GM12878 (cell line): ENCODE measurements around the gene GAK. TPM values are rescaled to one million over a fixed set of nuclear protein-coding genes. Genes with fewer than 3 reads are reported as not detected.
A peak's percentile ranks its signal among the peaks of the same experiment; 100 is the strongest.

Experiments used
- ATAC-seq: fragments of 200-7000 bp; cut with Tn5 transposase; 3 replicates; pipeline ENCODE4 v1.9.1; 2020; ENCODE audit warnings: mild to moderate bottlenecking, moderate library complexity
- BruUV-seq: library from RNA; stranded (reverse); fragments of 400-500 nt; replicated peaks from 2 replicates; lab custom pipeline; 2021; lab: Mats Ljungman, UMichigan
- CTCF ChIA-PET: fragments of 300-600 bp; sonication (Branson Sonifier 250); formaldehyde crosslinking; extraction: SDS; loops from one replicate; lab custom pipeline; 2021; ENCODE audit warnings: inconsistent platforms; lab: Yijun Ruan, JAX
- POLR2A ChIA-PET: fragments of 350-600 bp; formaldehyde crosslinking; extraction: SDS; loops from one replicate; lab custom pipeline; 2021; ENCODE audit warnings: inconsistent platforms; lab: Charles Lee
- RAD21 ChIA-PET: fragments of 300-600 bp; sonication (Branson Sonifier 250); formaldehyde crosslinking; loops from one replicate; lab custom pipeline; 2023; ENCODE audit warnings: antibody characterized with exemption; ENCODE audit not compliant: unreplicated experiment; lab: Charles Lee
- SMC1A ChIA-PET: fragments of 300-600 bp; sonication (Branson Sonifier 250); formaldehyde crosslinking; loops from one replicate; lab custom pipeline; 2023; ENCODE audit not compliant: unreplicated experiment, uncharacterized antibody; lab: Charles Lee
- DNase-seq: peaks from one replicate; pipeline ENCODE4 v3.0.0-alpha.2; 2011; ENCODE audit warnings: low read depth, low spot score
- FAIRE-seq: peaks from 3 replicates; lab custom pipeline; 2011; peaks lifted over from hg19 to GRCh38; lab: Jason Lieb, UNC
- H2AFZ ChIP-seq: 2 replicates; pipeline ENCODE4 v1.6.0; 2011; ENCODE audit warnings: low read depth, low read length, control low read depth; ENCODE audit not compliant: control insufficient read depth
- H3K27ac ChIP-seq: 2 replicates; pipeline ENCODE4 v1.5.1; 2011; ENCODE audit warnings: control low read depth; ENCODE audit not compliant: control insufficient read depth, insufficient read depth
- H3K27me3 ChIP-seq, 2 experiments: replicated peaks in 1 of 2; 2 replicates each; pipeline versions ENCODE4 v1.6.0 to v1.6.1; 2011; ENCODE audit warnings: low read length in 1 of 2; ENCODE audit not compliant: control insufficient read depth in 2 of 2, insufficient read depth in 2 of 2
- H3K36me3 ChIP-seq, 2 experiments: 2 replicates each; pipeline ENCODE4 v1.5.1; 2011; ENCODE audit warnings: low read length in 1 of 2; ENCODE audit not compliant: control insufficient read depth in 2 of 2, insufficient read depth in 2 of 2
- H3K4me1 ChIP-seq: 2 replicates; pipeline ENCODE4 v1.6.1; 2011; ENCODE audit warnings: mild to moderate bottlenecking, low read length, moderate library complexity, mixed read lengths; ENCODE audit not compliant: control insufficient read depth, insufficient read depth
- H3K4me2 ChIP-seq: 2 replicates; pipeline ENCODE4 v1.6.0; 2011; ENCODE audit warnings: control low read depth; ENCODE audit not compliant: control insufficient read depth, insufficient read depth
- H3K4me3 ChIP-seq: fragments of 200-600 bp; sonication (generic); 2 replicates; pipeline ENCODE4 v1.5.1; 2016
- H3K79me2 ChIP-seq: 2 replicates; pipeline ENCODE4 v1.6.0; 2011; ENCODE audit warnings: low read length; ENCODE audit not compliant: control insufficient read depth, insufficient read depth
- H3K9ac ChIP-seq: 2 replicates; pipeline ENCODE4 v1.8.0; 2011; ENCODE audit warnings: low read length, control low read depth, mixed read lengths; ENCODE audit not compliant: control insufficient read depth, insufficient read depth
- H3K9me3 ChIP-seq: replicated peaks from 3 replicates; pipeline ENCODE4 v1.5.1; 2011; ENCODE audit warnings: mild to moderate bottlenecking, low read length; ENCODE audit not compliant: control insufficient read depth, insufficient read depth
- H4K20me1 ChIP-seq: 2 replicates; pipeline ENCODE4 v1.6.0; 2011; ENCODE audit not compliant: control insufficient read depth, insufficient read depth
- BRCA1 ChIP-seq: IDR thresholded peaks from 2 replicates; pipeline ENCODE4 v1.6.1; 2011; ENCODE audit warnings: low read depth, low read length, improper control_type of control experiment
- CHD2 ChIP-seq: IDR thresholded peaks from 2 replicates; pipeline ENCODE4 v1.6.1; 2011; ENCODE audit warnings: low read depth, low read length, improper control_type of control experiment, borderline replicate concordance
- ETV6 ChIP-seq, 2 experiments: fragments of 450-650 bp in 1 of 2; IDR thresholded peaks in 1 of 2; conservative IDR thresholded peaks in 1 of 2; 2 replicates each; pipeline ENCODE4 v1.6.1; 2014; ENCODE audit warnings: antibody characterized with exemption in 1 of 2, borderline replicate concordance in 1 of 2, low read depth in 1 of 2, mild to moderate bottlenecking in 1 of 2, moderate library complexity in 1 of 2
- IRF3 ChIP-seq: fragments of 450-650 bp; IDR thresholded peaks from 2 replicates; pipeline ENCODE4 v1.6.1; 2014; ENCODE audit warnings: mild to moderate bottlenecking
- IRF4 ChIP-seq: IDR thresholded peaks from 2 replicates; pipeline ENCODE4 v1.6.1; 2011; ENCODE audit warnings: low read depth, low read length
- MYB ChIP-seq: fragments of 150-350 bp; IDR thresholded peaks from 2 replicates; pipeline ENCODE4 v1.6.1; 2014; ENCODE audit warnings: mild to moderate bottlenecking, low read depth, low read length, borderline replicate concordance
- POLR2A ChIP-seq: IDR thresholded peaks from 2 replicates; pipeline ENCODE4 v1.6.1; 2011; ENCODE audit warnings: low read depth, mild to moderate bottlenecking, low read length
- RFX5 ChIP-seq: IDR thresholded peaks from 2 replicates; pipeline ENCODE4 v1.6.1; 2011; ENCODE audit warnings: low read depth, low read length, improper control_type of control experiment
- STAT1 ChIP-seq: fragments of 450-650 bp; conservative IDR thresholded peaks from 2 replicates; pipeline ENCODE4 v1.6.1; 2014; ENCODE audit warnings: antibody characterized with exemption, mild to moderate bottlenecking
- TARDBP ChIP-seq: IDR thresholded peaks from 2 replicates; pipeline ENCODE4 v1.6.1; 2016; ENCODE audit warnings: borderline replicate concordance
- ZNF24 ChIP-seq: fragments of 450-650 bp; IDR thresholded peaks from 2 replicates; pipeline ENCODE4 v1.6.1; 2017; ENCODE audit warnings: antibody characterized with exemption, mild to moderate bottlenecking
- WGBS: methylation state at CpG from one replicate; pipeline ENCODE4 v1.1.6; 2016; ENCODE audit warnings: low lambda C conversion rate; ENCODE audit not compliant: insufficient replicate concordance, insufficient coverage; ENCODE audit errors: missing lambda C conversion rate; 5-methylcytosine and 5-hydroxymethylcytosine counted together
- in situ Hi-C: fragments of 300-500 bp; cut with MboI; formaldehyde crosslinking; loops from 9 replicates; pipeline ENCODE4 v1.14.3; 2018; ENCODE audit warnings: mixed read lengths
- intact Hi-C: fragments of 100-400 bp; cut with micrococcal nuclease; formaldehyde crosslinking; loops from one replicate; pipeline ENCODE4 v1.14.2; 2022; ENCODE audit not compliant: unreplicated experiment
- polyA plus RNA-seq, 11 experiments: library from polyadenylated mRNA; depleted of rRNA in 4 of 11; unstranded in 6 of 11; stranded (reverse) in 5 of 11; fragments of >200 nt; fragmentation: Nextera tagmentation in 4 of 11; fragmentation: Illumina TruSeq in 1 of 11; extraction: Ambion mirVana in 4 of 11; extraction: Trizol in 1 of 11; gene quantifications; 1 replicate in 1 of 11; 2 replicates in 10 of 11; pipeline versions ENCODE4 v1.2.1 to v1.2.3, GENCODE V29; 2011 to 2016; ENCODE audit warnings: inconsistent platforms in 2 of 11, missing spikeins in 2 of 11, low read depth in 1 of 11
- total RNA-seq, 4 experiments: library from RNA; depleted of rRNA in 3 of 4; stranded (reverse); fragments of >200 nt in 3 of 4; fragmentation: Illumina TruSeq in 1 of 4; extraction: Trizol in 1 of 4; gene quantifications; 2 replicates each; pipeline versions ENCODE4 v1.2.1 to v1.2.3, GENCODE V29; 2013 to 2021
- TF ChIP-seq, protein P1 (sequence below): fragments of 150-350 bp; IDR thresholded peaks from 2 replicates; pipeline ENCODE4 v1.6.1; 2016; ENCODE audit warnings: low read depth, low read length
- TF ChIP-seq, protein P2 (sequence below): IDR thresholded peaks from 2 replicates; pipeline ENCODE4 v1.6.1; 2011; ENCODE audit warnings: borderline replicate concordance, low read depth, mild to moderate bottlenecking, moderate library complexity, low read length; ENCODE audit not compliant: insufficient read depth, poor library complexity, severe bottlenecking
- TF ChIP-seq, protein P3 (sequence below): fragments of 450-650 bp; IDR thresholded peaks from 2 replicates; pipeline ENCODE4 v1.6.1; 2017; ENCODE audit warnings: mild to moderate bottlenecking, moderate library complexity

Gene GAK
- total and polyA plus RNA-seq, 10 of the 15 experiments (the other 5 are each of a cell fraction or from before 2014, with no cell fraction given): 0.82 to 127 (median 53.8) TPM

- no peaks in the 10 kb centered on the region for H3K4me1 ChIP-seq
- no peak overlapping the region for H2AFZ ChIP-seq
- no peak overlapping the region for H3K4me2 ChIP-seq
- no peak for DNase-seq
- no peak overlapping the region for H3K27ac ChIP-seq
- WGBS: 91% methylated on average over 15 of the region's 15 CpGs
- no peaks in the 10 kb centered on the region for H3K79me2 ChIP-seq
- peaks cover 36 to 43% of the 10 kb centered on the region in 2 experiments for H3K36me3 ChIP-seq
- CTCF ChIA-PET: no interaction called here
- no peak for FAIRE-seq
- RAD21 ChIA-PET: no interaction called here
- H3K9me3 ChIP-seq: no peaks in the 10 kb centered on the region; the same call in 2 of the 3 replicates
- intact Hi-C loops (no loop called here), in situ Hi-C loops (no loop called here)
- SMC1A ChIA-PET: no interaction called here
- no TSS peak for BruUV-seq
- H3K27me3 ChIP-seq: no peaks in the 10 kb centered on the region
- no peak overlapping the region for H3K9ac ChIP-seq
- H3K4me3 ChIP-seq: no peak overlapping the region
- POLR2A ChIA-PET: no interaction called here
- H4K20me1 ChIP-seq: no peaks in the 10 kb centered on the region
- no peak for ATAC-seq
- TF ChIP-seq, protein P1, sequence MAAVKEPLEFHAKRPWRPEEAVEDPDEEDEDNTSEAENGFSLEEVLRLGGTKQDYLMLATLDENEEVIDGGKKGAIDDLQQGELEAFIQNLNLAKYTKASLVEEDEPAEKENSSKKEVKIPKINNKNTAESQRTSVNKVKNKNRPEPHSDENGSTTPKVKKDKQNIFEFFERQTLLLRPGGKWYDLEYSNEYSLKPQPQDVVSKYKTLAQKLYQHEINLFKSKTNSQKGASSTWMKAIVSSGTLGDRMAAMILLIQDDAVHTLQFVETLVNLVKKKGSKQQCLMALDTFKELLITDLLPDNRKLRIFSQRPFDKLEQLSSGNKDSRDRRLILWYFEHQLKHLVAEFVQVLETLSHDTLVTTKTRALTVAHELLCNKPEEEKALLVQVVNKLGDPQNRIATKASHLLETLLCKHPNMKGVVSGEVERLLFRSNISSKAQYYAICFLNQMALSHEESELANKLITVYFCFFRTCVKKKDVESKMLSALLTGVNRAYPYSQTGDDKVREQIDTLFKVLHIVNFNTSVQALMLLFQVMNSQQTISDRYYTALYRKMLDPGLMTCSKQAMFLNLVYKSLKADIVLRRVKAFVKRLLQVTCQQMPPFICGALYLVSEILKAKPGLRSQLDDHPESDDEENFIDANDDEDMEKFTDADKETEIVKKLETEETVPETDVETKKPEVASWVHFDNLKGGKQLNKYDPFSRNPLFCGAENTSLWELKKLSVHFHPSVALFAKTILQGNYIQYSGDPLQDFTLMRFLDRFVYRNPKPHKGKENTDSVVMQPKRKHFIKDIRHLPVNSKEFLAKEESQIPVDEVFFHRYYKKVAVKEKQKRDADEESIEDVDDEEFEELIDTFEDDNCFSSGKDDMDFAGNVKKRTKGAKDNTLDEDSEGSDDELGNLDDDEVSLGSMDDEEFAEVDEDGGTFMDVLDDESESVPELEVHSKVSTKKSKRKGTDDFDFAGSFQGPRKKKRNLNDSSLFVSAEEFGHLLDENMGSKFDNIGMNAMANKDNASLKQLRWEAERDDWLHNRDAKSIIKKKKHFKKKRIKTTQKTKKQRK: no peak
- TF ChIP-seq RFX5 (no peak), IRF4 (no peak), BRCA1 (no peak), MYB (no peak), ZNF24 (no peak), IRF3 (no peak), POLR2A (peak; percentile 62), STAT1 (no peak), CHD2 (no peak), TARDBP (peak; percentile 75), ETV6 (conservative IDR thresholded peaks at IDR 0.05 in 1 of 2, IDR thresholded peaks at IDR 0.05 in 1 of 2; ENCODE audit: borderline replicate concordance in 1 of 2, low read depth in 1 of 2) (no peak)
- TF ChIP-seq, protein P2, sequence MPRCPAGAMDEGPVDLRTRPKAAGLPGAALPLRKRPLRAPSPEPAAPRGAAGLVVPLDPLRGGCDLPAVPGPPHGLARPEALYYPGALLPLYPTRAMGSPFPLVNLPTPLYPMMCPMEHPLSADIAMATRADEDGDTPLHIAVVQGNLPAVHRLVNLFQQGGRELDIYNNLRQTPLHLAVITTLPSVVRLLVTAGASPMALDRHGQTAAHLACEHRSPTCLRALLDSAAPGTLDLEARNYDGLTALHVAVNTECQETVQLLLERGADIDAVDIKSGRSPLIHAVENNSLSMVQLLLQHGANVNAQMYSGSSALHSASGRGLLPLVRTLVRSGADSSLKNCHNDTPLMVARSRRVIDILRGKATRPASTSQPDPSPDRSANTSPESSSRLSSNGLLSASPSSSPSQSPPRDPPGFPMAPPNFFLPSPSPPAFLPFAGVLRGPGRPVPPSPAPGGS: peak; percentile 70
- TF ChIP-seq, protein P3, sequence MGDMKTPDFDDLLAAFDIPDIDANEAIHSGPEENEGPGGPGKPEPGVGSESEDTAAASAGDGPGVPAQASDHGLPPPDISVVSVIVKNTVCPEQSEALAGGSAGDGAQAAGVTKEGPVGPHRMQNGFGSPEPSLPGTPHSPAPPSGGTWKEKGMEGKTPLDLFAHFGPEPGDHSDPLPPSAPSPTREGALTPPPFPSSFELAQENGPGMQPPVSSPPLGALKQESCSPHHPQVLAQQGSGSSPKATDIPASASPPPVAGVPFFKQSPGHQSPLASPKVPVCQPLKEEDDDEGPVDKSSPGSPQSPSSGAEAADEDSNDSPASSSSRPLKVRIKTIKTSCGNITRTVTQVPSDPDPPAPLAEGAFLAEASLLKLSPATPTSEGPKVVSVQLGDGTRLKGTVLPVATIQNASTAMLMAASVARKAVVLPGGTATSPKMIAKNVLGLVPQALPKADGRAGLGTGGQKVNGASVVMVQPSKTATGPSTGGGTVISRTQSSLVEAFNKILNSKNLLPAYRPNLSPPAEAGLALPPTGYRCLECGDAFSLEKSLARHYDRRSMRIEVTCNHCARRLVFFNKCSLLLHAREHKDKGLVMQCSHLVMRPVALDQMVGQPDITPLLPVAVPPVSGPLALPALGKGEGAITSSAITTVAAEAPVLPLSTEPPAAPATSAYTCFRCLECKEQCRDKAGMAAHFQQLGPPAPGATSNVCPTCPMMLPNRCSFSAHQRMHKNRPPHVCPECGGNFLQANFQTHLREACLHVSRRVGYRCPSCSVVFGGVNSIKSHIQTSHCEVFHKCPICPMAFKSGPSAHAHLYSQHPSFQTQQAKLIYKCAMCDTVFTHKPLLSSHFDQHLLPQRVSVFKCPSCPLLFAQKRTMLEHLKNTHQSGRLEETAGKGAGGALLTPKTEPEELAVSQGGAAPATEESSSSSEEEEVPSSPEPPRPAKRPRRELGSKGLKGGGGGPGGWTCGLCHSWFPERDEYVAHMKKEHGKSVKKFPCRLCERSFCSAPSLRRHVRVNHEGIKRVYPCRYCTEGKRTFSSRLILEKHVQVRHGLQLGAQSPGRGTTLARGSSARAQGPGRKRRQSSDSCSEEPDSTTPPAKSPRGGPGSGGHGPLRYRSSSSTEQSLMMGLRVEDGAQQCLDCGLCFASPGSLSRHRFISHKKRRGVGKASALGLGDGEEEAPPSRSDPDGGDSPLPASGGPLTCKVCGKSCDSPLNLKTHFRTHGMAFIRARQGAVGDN: no peak
These were observed 62.3 kb downstream of the GAK start for GRCh38 chr4:869776-870175.
